Ascending aorta (tissue), 2 donors: ENCODE measurements around the gene BCAS1. TPM values are rescaled to one million over a fixed set of nuclear protein-coding genes. Genes with fewer than 3 reads are reported as not detected.

Source experiments
- DNase-seq, 2 donors: peaks; one replicate each; pipeline ENCODE4 v3.0.0-alpha.2; 2019; ENCODE audit warnings: low spot score in 2 of 2
- H3K27ac ChIP-seq, 2 donors: fragments of 200-600 bp; sonication (generic); one replicate each; pipeline ENCODE4 v1.5.1; 2016 to 2017; ENCODE audit warnings: mild to moderate bottlenecking in 1 of 2
- H3K27me3 ChIP-seq: fragments of 200-600 bp; sonication (generic); one replicate; pipeline ENCODE4 v1.5.1; 2017
- H3K36me3 ChIP-seq, 2 donors: fragments of 200-600 bp; sonication (generic); one replicate each; pipeline ENCODE4 v1.5.1; 2016
- H3K4me1 ChIP-seq, 2 donors: fragments of 200-600 bp; sonication (generic); one replicate each; pipeline ENCODE4 v1.5.1; 2016 to 2017; ENCODE audit warnings: mild to moderate bottlenecking in 1 of 2
- H3K4me3 ChIP-seq, 2 donors: fragments of 200-600 bp; sonication (generic); one replicate each; pipeline ENCODE4 v1.5.1; 2016 to 2017; ENCODE audit warnings: mild to moderate bottlenecking in 1 of 2
- H3K9me3 ChIP-seq, 2 donors: fragments of 200-600 bp; sonication (generic); one replicate each; pipeline ENCODE4 v1.5.1; 2016
- CTCF ChIP-seq, 3 experiments: fragments of 200-600 bp in 2 of 3; fragments of 450-650 bp in 1 of 3; sonication (generic) in 2 of 3; IDR thresholded peaks; one replicate each; pipeline ENCODE4 v1.5.1; 2016 to 2019; ENCODE audit warnings: antibody characterized with exemption in 3 of 3, mild to moderate bottlenecking in 1 of 3, moderate library complexity in 1 of 3
- intact Hi-C: fragments of 100-400 bp; cut with DNase I; formaldehyde crosslinking; loops from one replicate; pipeline ENCODE4 v1.15.1; 2023
- total RNA-seq: library from RNA; depleted of rRNA; stranded (reverse); fragments of >200 nt; gene quantifications from one replicate; pipeline ENCODE4 v1.1.0, GENCODE V29; 2016

The BCAS1 gene
- total RNA-seq, 1 donor from 2014 or later: not detected

DNA sequence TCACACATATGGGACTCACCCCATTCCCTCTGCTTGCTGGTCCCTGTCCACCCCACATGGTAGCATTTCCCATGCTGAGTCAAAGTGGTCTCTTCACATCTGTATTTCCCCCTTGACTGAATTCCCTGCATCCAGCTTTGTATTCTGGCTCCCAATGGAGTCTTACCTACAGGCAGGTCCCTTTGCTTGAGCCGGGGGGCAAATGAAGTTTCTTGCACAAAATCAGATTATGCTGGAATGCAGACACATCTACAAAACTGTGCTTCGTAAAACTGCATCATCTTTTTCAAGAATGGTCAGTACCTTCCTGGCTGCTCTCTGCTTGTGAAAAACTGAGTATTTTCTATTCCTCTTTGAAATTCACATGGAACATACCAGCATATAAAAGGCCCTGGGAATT is 32.1 kb upstream of the BCAS1 start:
- TF ChIP-seq CTCF (IDR thresholded peaks at IDR 0.05): no peak
- DNase-seq: no peak
- H3K27me3 ChIP-seq: no peaks in the 10 kb centered on the region
- H3K4me1 ChIP-seq: no peaks in the 10 kb centered on the region
- no peaks in the 10 kb centered on the region for H3K36me3 ChIP-seq
- intact Hi-C loops: no loop called here
- no peak overlapping the region for H3K27ac ChIP-seq
- H3K4me3 ChIP-seq: no peak overlapping the region
- no peaks in the 10 kb centered on the region for H3K9me3 ChIP-seq

DNA sequence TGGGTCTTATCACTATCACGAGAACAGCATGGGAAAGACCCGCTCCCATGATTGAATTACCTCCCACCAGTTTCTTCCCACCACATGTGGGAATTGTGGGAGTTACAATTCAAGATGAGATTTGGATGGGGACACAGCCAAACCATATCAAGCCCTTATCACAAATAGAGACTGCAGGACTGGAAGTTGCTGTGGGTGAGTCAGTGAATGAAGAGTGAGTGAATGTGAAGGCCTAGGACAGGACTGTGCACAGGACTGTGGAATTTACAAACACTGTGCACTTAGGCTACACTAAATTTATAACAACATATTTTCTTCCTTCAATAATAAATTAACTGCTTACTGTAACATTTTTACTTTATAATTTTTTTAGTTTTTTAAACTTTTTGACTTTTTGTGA is 30.2 kb upstream of the BCAS1 start:
- DNase-seq: no peak
- intact Hi-C loops: no loop called here
- H3K4me1 ChIP-seq: no peaks in the 10 kb centered on the region
- no peak overlapping the region for H3K4me3 ChIP-seq
- H3K9me3 ChIP-seq: no peaks in the 10 kb centered on the region
- no peaks in the 10 kb centered on the region for H3K27me3 ChIP-seq
- H3K36me3 ChIP-seq: no peaks in the 10 kb centered on the region
- no peak overlapping the region for H3K27ac ChIP-seq
- no peak for TF ChIP-seq CTCF (IDR thresholded peaks at IDR 0.05)

- H3K27ac ChIP-seq: no peak overlapping the region
- intact Hi-C loops: loop anchor here (5.0 kb wide), 2 partner anchors 97 to 547 kb away; no protein-coding TSS in a partner anchor
- no peak overlapping the region for H3K4me3 ChIP-seq
- no peaks in the 10 kb centered on the region for H3K36me3 ChIP-seq
- DNase-seq: no peak
- no peak for TF ChIP-seq CTCF (IDR thresholded peaks at IDR 0.05)
- H3K27me3 ChIP-seq: no peaks in the 10 kb centered on the region
- no peaks in the 10 kb centered on the region for H3K4me1 ChIP-seq
- no peaks in the 10 kb centered on the region for H3K9me3 ChIP-seq
Observed at GRCh38 chr20:54099894-54100293, 29.5 kb upstream of the BCAS1 start.

DNA sequence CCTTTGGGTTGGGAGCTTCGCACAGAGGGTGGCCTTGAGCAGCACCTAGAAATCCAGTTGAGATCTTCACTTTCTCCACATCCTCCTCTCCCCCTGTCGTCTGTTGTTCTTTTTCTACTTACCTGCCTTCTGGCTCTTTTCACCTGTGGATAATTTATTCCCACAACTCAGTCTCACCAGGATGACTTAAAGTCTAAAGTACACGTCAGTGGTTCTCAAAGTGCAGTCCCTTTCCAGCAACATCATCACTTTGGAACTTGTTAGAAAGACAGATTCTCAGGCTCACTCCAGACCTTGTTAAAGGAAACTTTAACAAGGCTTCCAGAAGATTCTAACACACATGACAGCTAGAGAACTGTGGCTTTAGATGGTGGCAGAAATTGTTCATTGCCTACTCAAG is 27.7 kb upstream of the BCAS1 start:
- TF ChIP-seq CTCF (IDR thresholded peaks at IDR 0.05): no peak
- DNase-seq: no peak
- Histone ChIP-seq H3K36me3 (no peaks in the 10 kb centered on the region), H3K4me1 (no peaks in the 10 kb centered on the region), H3K9me3 (no peaks in the 10 kb centered on the region), H3K4me3 (no peak overlapping the region), H3K27ac (no peak overlapping the region), H3K27me3 (no peaks in the 10 kb centered on the region)
- intact Hi-C loops: loop anchor here (5.0 kb wide), 2 partner anchors 99 to 549 kb away; no protein-coding TSS in a partner anchor

DNA sequence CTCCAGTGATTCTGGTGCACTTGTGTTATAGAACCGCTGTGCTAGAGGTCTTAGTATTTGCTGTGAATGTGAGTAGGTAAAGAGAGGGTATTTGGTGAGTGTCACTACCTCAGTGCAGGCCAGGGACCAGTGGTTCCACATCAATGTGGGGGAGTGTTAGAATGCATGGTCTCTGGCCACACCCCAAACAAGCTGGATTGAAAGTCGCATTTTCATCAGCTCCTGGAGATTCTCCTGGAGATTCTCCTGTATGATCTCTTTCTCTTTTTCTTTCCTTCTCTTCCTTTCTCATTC is 26.8 kb upstream of the BCAS1 start:
- no peak for TF ChIP-seq CTCF (IDR thresholded peaks at IDR 0.05)
- no peaks in the 10 kb centered on the region for H3K4me1 ChIP-seq
- intact Hi-C loops: loop anchor here (5.0 kb wide), 2 partner anchors 100 to 550 kb away; no protein-coding TSS in a partner anchor
- H3K27me3 ChIP-seq: no peaks in the 10 kb centered on the region
- no peak overlapping the region for H3K27ac ChIP-seq
- DNase-seq: no peak
- H3K36me3 ChIP-seq: no peaks in the 10 kb centered on the region
- H3K4me3 ChIP-seq: no peak overlapping the region
- H3K9me3 ChIP-seq: no peaks in the 10 kb centered on the region

DNA sequence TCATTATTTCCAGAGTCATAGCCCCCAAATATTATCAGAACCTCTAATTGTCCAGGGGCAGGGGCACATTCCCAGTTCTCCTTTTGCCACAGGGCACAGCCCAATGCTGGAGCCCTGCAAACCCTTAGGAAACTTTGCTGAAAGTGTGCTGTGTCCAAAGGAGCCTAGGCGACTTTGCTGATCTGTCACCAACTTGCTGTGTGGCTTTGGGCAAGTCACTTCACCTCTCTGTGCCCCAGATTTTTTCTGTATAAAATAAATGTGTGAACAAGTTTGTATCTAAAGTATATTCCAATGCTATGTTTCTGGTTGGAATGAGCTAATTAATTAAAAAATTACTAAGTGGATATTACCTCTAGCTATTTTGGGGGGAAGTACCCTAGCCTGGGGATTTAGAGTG is 25.4 kb upstream of the BCAS1 start:
- H3K27ac ChIP-seq: no peak overlapping the region
- no peak for DNase-seq
- H3K4me1 ChIP-seq: no peaks in the 10 kb centered on the region
- no peak overlapping the region for H3K4me3 ChIP-seq
- intact Hi-C loops: loop anchor here (5.0 kb wide), 2 partner anchors 101 to 551 kb away; no protein-coding TSS in a partner anchor
- no peaks in the 10 kb centered on the region for H3K36me3 ChIP-seq
- no peaks in the 10 kb centered on the region for H3K9me3 ChIP-seq
- H3K27me3 ChIP-seq: no peaks in the 10 kb centered on the region
- TF ChIP-seq CTCF (IDR thresholded peaks at IDR 0.05): no peak
